ENCODE results near the gene FRYL. TPM values are rescaled to one million over a fixed set of nuclear protein-coding genes. Genes with fewer than 3 reads are reported as not detected.

Gene FRYL
- polyA plus RNA-seq, 1 donor from 2014 or later = 64.0 TPM

GRCh38 chr4:48543796-48544195, 236.3 kb downstream of the FRYL start:
- no peak overlapping the region for H3K27ac ChIP-seq (ENCODE audit: low read length)
- no peaks in the 10 kb centered on the region for H3K9me2 ChIP-seq (ENCODE audit: insufficient read depth, low read length)
- H3K4me2 ChIP-seq (ENCODE audit: low read length) = no peak overlapping the region
- no peaks in the 10 kb centered on the region for H4K20me1 ChIP-seq (ENCODE audit: insufficient read depth)
- TF ChIP-seq, protein P1, sequence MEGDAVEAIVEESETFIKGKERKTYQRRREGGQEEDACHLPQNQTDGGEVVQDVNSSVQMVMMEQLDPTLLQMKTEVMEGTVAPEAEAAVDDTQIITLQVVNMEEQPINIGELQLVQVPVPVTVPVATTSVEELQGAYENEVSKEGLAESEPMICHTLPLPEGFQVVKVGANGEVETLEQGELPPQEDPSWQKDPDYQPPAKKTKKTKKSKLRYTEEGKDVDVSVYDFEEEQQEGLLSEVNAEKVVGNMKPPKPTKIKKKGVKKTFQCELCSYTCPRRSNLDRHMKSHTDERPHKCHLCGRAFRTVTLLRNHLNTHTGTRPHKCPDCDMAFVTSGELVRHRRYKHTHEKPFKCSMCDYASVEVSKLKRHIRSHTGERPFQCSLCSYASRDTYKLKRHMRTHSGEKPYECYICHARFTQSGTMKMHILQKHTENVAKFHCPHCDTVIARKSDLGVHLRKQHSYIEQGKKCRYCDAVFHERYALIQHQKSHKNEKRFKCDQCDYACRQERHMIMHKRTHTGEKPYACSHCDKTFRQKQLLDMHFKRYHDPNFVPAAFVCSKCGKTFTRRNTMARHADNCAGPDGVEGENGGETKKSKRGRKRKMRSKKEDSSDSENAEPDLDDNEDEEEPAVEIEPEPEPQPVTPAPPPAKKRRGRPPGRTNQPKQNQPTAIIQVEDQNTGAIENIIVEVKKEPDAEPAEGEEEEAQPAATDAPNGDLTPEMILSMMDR (IDR thresholded peaks at IDR 0.05; ENCODE audit: poor library complexity, severe bottlenecking) = no peak
- TF ChIP-seq SMC3 (conservative IDR thresholded peaks at IDR 0.05; ENCODE audit: poor library complexity) (no peak), MXI1 (conservative IDR thresholded peaks at IDR 0.05; ENCODE audit: poor library complexity, severe bottlenecking) (no peak), RAD21 (conservative IDR thresholded peaks at IDR 0.05) (no peak), POLR2AphosphoS5 (IDR thresholded peaks at IDR 0.05) (no peak), EP300 (conservative IDR thresholded peaks at IDR 0.05; ENCODE audit: poor library complexity, severe bottlenecking) (no peak), TAF1 (IDR thresholded peaks at IDR 0.05; ENCODE audit: low read depth) (no peak), REST (IDR thresholded peaks at IDR 0.05; ENCODE audit: borderline replicate concordance) (no peak)
- no peaks in the 10 kb centered on the region for H3K9me3 ChIP-seq (ENCODE audit: low read length)
- no peak overlapping the region for H3K4me3 ChIP-seq (ENCODE audit: low read length)
- no peaks in the 10 kb centered on the region for H3K27me3 ChIP-seq (ENCODE audit: insufficient read depth, low read depth, low read length)
- H3K36me3 ChIP-seq (ENCODE audit: insufficient read depth, low read length) = peaks cover 14% of the 10 kb centered on the region
- H2AFZ ChIP-seq (ENCODE audit: low read depth, low read length) = no peak overlapping the region
- H3F3A ChIP-seq (ENCODE audit: insufficient read depth, low read length, poor library complexity, severe bottlenecking) = no peaks in the 10 kb centered on the region
- H3K9ac ChIP-seq (ENCODE audit: low read length) = no peak overlapping the region
- no peaks in the 10 kb centered on the region for H3K79me2 ChIP-seq (replicated peaks; ENCODE audit: insufficient read depth, low read length)

- Histone ChIP-seq H3K27me3 (ENCODE audit: insufficient read depth, low read depth, low read length) (no peaks in the 10 kb centered on the region), H3K9ac (ENCODE audit: low read length) (no peak overlapping the region), H3K27ac (ENCODE audit: low read length) (no peak overlapping the region), H2AFZ (ENCODE audit: low read depth, low read length) (no peak overlapping the region), H3K36me3 (ENCODE audit: insufficient read depth, low read length) (peaks cover 14% of the 10 kb centered on the region), H4K20me1 (ENCODE audit: insufficient read depth) (no peaks in the 10 kb centered on the region), H3K4me2 (ENCODE audit: low read length) (no peak overlapping the region), H3K9me3 (ENCODE audit: low read length) (no peaks in the 10 kb centered on the region), H3K79me2 (replicated peaks; ENCODE audit: insufficient read depth, low read length) (no peaks in the 10 kb centered on the region), H3K9me2 (ENCODE audit: insufficient read depth, low read length) (no peaks in the 10 kb centered on the region), H3F3A (ENCODE audit: insufficient read depth, low read length, poor library complexity, severe bottlenecking) (no peaks in the 10 kb centered on the region), H3K4me3 (ENCODE audit: low read length) (no peak overlapping the region)
- TF ChIP-seq EP300 (conservative IDR thresholded peaks at IDR 0.05; ENCODE audit: poor library complexity, severe bottlenecking) (no peak), RAD21 (conservative IDR thresholded peaks at IDR 0.05) (no peak), POLR2AphosphoS5 (IDR thresholded peaks at IDR 0.05) (no peak), EZH2 (IDR thresholded peaks at IDR 0.05; ENCODE audit: borderline replicate concordance, insufficient read depth, low read length, poor library complexity, severe bottlenecking) (no peak), SMC3 (conservative IDR thresholded peaks at IDR 0.05; ENCODE audit: poor library complexity) (no peak), MXI1 (conservative IDR thresholded peaks at IDR 0.05; ENCODE audit: poor library complexity, severe bottlenecking) (no peak), REST (IDR thresholded peaks at IDR 0.05; ENCODE audit: borderline replicate concordance) (no peak)
- TF ChIP-seq, protein P1 (IDR thresholded peaks at IDR 0.05; ENCODE audit: poor library complexity, severe bottlenecking) = no peak
Observed at GRCh38 chr4:48542888-48543287, 237.2 kb downstream of the FRYL start.
